AG09319 (cell line): Measurements from ENCODE around the gene KANSL3.
A peak's percentile ranks its signal among the peaks of the same experiment; 100 is the strongest.

Experiments used
- DNase-seq: peaks from one replicate; pipeline ENCODE4 v3.0.0-alpha.2; 2010; ENCODE audit warnings: low read depth; ENCODE audit errors: extremely low read depth
- CTCF ChIP-seq: IDR thresholded peaks from 2 replicates; pipeline ENCODE4 v1.5.1; 2011; ENCODE audit warnings: low read depth, mild to moderate bottlenecking, inconsistent platforms, low read length, moderate library complexity

KANSL3 gene

GRCh38 chr2:96551605-96552314 lies 86.4 kb downstream of the KANSL3 start:
- TF ChIP-seq CTCF: no peak
- no peak for DNase-seq

GRCh38 chr2:96550787-96551604 lies 87.1 kb downstream of the KANSL3 start:
- no peak for DNase-seq
- no peak for TF ChIP-seq CTCF

GRCh38 chr2:96549967-96550786 lies 87.9 kb downstream of the KANSL3 start:
- DNase-seq: no peak
- peak; percentile 15 for TF ChIP-seq CTCF

DNA sequence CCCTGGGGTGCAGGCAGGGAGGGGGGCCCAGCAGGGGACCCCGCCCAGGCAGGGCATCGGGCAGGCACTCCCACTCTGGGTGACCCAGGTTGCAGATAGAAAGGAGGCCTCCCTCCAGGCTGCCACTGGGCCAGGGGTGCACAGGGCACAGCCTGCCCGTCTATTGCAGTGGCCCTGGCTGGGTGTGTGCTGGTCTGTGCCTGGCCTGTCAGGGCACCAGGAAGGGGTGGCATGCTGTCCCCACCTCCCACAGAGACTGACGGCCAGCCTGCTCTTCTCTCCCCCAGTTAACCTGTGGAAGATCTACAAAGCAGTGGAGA lies 88.7 kb downstream of the KANSL3 start:
- DNase-seq: no peak
- TF ChIP-seq CTCF: no peak

GRCh38 chr2:96548558-96549465 lies 89.3 kb downstream of the KANSL3 start:
- no peak for DNase-seq
- no peak for TF ChIP-seq CTCF

DNA sequence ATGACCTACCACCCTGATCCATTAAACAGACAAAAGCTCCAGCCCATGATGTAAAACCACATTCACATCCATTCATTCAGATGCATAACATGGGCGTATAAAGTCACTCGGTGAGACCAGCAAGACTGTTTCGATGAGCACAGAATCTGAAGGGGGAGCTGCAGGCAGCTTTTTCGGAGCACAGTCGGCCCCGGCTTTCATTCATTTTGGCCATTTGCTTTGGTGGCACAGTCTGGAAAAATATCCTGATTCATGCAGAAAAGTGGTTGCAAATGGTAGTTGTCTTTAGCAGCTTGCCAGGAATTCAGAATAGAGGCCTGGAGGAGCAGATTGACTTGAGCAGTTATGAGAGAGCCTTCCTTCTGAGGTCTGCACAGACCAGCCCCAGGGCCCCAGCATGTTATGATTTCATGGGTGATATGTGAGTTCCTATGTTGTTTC lies 90.4 kb downstream of the KANSL3 start:
- DNase-seq: no peak
- TF ChIP-seq CTCF: no peak
